Measurements from ENCODE around the gene SURF1. TPM values are rescaled to one million over a fixed set of nuclear protein-coding genes. Genes with fewer than 3 reads are reported as not detected.
A peak's percentile ranks its signal among the peaks of the same experiment; 100 is the strongest.

The SURF1 gene
- polyA plus RNA-seq, 4 donors = 34.5 to 46.9 (median 43.5) TPM

DNA sequence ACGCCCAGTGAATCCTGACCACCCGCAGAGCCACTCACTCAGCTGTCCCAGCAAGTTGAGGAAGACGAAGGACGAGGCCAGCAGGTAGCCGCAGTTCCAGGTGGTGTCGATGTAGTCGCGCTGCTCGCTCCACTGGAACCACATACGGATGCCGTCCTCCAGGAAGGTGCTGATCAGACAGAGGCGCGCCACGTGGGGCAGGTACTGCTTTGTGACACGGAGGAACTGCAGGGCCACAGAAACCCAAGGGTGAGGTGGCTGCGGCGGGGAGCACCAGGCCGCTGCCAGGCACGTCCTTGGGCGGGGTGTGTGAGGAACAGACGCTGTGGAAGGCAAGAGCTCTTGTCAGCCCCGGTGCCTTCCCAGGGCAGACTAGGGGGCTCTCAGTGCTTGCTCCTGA lies 10.9 kb upstream of the SURF1 start:
- DNase-seq (ENCODE audit: low read depth in 4 of 4, low spot score in 2 of 4) = no peak

GRCh38 chr9:133366435-133366834 lies 10.1 kb upstream of the SURF1 start:
- no peak for DNase-seq (ENCODE audit: low read depth in 4 of 4, low spot score in 2 of 4)

- DNase-seq (ENCODE audit: low read depth in 4 of 4, low spot score in 2 of 4) = no peak
These were observed 6.2 kb upstream of the SURF1 start for GRCh38 chr9:133362359-133363044.

DNA sequence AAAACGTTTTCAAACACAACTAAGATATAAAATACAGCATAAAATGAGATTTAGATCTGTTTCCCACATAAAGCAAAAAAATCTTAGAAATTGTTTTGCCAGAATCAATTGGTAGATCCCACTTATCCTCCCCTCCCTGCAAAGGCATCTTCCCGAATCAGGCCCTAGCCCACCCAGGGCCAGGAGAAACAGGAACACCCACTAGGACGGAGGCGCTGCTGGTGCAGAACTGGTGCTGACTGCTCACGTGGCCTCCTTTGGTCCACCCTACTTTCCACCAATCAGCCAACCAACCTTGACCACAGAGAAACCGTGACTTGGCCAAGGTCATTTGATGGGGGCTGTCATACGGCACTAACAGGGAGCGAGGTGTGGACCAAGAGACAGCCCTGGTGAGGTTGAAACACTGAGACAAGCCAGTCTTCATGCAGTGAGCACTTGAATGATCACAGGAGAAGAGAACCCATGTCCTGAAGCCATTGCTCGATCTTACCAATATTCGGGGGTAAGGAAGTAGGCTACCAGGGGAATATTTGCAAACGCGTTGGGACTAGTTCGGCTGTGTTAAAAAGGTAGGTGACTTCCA lies 5.3 kb upstream of the SURF1 start:
- DNase-seq (ENCODE audit: low read depth in 4 of 4, low spot score in 2 of 4) = no peak

DNA sequence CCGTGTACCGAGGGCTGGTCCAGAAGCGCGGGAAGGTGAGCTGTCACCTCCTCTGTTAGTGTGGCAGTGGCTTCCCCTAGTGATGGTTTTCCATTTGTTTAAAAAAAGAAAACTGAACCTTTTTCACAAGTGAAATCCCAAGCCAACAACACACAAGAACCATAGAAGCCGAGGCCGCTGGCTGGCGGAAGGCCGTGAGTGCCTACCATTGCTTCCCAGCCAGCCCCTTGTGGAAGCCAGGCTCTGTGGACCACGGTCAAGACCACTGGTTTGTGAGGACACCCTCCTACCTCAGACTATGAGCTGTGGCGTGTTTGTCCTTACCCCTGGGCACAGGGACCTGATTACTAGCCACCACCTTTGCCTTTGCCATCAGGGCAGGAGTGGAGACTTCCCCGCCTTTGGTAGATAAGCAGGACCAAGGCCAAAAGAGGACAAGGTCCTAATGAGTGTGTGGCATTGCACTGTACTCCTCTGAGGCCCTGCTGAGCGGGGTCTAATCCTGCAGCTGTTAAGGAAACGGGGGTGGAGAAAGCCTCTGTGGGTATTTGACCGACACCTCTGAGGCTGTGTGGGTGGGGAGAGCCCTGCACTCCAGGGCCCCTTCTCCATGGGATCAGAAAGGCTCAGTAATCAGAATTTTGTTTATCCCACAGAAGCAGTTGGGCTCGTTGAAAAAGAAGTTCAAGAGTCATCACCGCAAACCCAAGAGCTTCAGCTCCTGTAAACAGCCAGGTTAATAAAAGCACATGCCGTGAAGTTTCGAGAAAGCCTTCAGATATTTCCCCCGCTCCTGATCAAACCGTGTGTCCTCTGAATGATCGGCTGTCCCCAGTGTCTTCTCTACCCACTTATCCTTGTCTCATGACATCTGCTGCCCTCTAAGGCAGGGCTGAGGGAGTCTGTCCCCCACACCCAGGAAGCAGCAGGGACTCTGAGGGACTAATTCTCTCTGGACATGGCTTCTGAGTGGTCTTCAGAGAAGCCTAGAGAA lies 4.4 kb upstream of the SURF1 start:
- no peak for DNase-seq (ENCODE audit: low read depth in 4 of 4, low spot score in 2 of 4)

GRCh38 chr9:133359399-133360175 lies 3.3 kb upstream of the SURF1 start:
- DNase-seq (ENCODE audit: low read depth in 4 of 4, low spot score in 2 of 4) = no peak

DNA sequence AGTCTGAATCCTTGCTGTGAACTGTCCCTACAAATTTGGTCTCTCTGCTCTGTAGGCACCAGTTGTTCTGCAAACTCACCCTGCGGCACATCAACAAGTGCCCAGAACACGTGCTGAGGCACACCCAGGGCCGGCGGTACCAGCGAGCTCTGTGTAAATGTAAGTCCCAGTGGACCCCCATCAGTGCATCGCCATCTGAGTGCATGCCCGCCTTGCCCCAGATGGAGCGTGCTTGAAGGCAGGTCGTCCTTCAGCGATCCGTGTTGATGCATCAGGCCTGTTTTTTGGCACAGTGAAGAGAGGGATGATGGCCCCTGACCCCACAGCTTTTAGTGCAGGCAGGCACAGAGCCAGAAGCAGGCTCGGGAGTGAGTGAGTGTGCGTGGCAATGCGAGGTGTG lies 1.4 kb upstream of the SURF1 start:
- no peak for DNase-seq (ENCODE audit: low read depth in 4 of 4, low spot score in 2 of 4)

DNA sequence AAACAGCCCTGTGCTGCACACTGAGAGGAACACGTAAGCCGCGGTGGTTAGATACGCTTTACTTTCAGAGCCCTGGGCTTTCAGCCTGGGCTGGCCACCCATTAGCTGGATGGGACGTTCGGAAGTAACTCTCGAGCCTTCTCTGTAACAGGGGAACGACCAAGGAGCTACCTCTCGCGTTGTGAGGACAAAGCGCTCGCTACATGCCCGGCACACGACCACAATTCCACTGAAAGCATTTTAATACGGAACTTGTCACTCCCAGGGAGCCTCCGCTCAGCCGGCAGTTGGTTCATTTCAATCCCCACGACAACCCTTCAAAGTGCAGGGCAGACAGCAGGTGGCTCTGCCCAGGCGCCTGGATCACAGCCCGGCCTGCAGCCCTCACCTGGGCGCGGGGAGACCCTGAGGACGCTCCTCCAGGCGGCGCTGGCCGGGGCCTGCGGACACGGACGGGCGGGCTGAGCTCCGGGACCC lies 368 bp downstream of the SURF1 start:
- DNase-seq (ENCODE audit: low read depth in 4 of 4, low spot score in 2 of 4) = no peak

- DNase-seq (ENCODE audit: low read depth in 4 of 4, low spot score in 2 of 4) = no peak
These were observed 1.5 kb downstream of the SURF1 start for GRCh38 chr9:133354766-133355165.

DNA sequence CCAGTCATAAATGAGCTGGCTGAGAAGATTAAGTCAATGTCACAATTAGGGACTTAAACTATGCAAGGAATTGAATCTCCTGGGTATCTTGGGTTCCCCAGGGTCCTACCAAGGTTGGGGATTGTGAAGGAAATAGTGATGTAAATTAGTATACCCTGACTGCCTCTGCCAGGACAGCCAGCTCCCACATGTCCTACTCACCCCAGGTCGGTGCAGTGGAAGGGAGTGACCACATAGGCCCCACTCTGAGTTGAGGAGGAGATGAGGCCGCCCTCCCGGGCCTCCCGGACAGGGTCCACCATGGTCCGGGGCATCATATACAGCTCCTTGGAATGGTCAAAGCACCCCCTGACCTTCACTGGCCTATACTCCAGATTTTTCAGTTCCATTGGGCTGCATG lies 2.7 kb downstream of the SURF1 start:
- no peak for DNase-seq (ENCODE audit: low read depth in 4 of 4, low spot score in 2 of 4)

- no peak for DNase-seq (ENCODE audit: low read depth in 4 of 4, low spot score in 2 of 4)
These were observed 3.5 kb downstream of the SURF1 start for GRCh38 chr9:133352635-133353340.

DNA sequence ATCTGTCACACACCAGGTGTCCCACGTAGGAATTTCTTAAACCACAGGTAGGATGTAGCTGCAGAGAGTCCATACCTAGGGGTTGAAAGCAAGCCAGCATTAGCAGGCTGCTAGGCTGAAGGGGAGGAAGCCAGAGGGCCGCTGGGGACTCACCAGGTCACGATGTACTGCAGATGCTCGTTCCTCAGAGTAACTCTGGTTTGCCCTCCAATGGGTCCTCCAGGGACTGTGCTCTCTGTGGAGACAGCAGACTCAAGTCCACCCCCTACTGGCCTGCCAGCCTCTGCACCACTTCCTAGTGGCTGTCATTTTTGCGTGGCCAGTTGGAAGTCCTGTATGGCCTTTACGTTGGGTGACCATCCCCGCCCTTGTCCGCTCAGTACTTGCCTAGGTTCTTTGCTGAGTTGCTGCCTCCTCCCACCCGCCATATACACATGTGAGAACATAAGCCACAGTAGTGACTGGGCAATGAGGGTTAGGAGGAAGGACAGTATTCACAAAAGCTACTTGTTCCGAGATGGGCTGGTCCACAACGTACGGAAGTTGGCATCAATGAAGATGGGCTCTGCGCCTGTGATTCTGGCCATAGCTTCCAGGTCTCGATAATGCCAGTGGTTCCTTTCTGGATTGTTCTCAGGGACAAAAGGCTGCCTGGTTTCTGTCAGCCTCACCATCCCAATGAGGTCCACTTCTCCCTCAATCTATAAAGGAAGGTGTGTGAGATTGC lies 4.2 kb downstream of the SURF1 start:
- DNase-seq (ENCODE audit: low read depth in 4 of 4, low spot score in 2 of 4) = no peak

DNA sequence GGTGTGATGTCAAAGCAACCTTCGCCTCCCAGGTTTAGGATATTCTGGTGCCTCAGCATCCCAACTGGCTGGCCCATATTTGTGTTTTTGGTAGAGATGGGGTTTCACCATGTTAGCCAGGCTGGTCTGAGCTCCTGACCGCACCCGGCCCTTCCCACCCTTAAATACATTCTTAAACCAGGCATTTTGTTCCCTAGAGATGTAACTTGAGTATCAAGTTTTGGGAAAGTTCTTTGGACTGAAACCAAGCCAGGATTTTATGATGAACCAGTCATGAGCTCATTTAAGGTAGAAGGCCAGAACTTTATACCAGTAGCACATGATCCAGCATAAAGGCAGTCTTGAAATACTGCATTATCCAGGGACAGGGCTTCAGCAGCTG lies 4.8 kb downstream of the SURF1 start:
- DNase-seq (ENCODE audit: low read depth in 4 of 4, low spot score in 2 of 4) = no peak

DNA sequence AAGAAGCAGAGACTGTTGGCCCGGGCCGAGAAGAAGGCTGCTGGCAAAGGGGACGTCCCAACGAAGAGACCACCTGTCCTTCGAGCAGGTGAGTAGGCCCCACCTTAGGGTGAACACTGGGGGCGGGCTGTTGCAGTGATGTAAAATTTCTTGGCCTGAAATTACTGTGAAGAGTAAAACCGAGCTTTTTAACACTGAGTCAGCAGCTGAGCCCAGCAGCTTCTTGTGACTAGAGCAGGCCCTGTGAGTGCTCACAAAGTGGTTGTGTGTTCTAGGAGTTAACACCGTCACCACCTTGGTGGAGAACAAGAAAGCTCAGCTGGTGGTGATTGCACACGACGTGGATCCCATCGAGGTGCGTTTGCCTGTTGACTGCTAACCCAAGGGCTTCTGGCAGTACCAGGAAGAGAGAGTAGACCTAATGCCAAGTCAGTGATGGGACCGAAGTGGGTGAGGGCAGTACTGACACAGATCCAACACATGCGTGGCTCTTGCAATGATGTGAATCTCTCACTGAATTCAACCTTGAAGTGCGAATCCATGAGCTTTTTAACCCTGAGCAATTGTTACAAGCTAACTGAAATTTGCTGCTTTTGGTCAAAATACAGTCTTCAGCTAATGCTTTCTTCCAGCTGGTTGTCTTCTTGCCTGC lies 6.2 kb downstream of the SURF1 start:
- DNase-seq (ENCODE audit: low read depth in 4 of 4, low spot score in 2 of 4) = no peak

- DNase-seq (ENCODE audit: low read depth in 4 of 4, low spot score in 2 of 4) = no peak
These were observed 7.3 kb downstream of the SURF1 start for GRCh38 chr9:133348718-133349573.

DNA sequence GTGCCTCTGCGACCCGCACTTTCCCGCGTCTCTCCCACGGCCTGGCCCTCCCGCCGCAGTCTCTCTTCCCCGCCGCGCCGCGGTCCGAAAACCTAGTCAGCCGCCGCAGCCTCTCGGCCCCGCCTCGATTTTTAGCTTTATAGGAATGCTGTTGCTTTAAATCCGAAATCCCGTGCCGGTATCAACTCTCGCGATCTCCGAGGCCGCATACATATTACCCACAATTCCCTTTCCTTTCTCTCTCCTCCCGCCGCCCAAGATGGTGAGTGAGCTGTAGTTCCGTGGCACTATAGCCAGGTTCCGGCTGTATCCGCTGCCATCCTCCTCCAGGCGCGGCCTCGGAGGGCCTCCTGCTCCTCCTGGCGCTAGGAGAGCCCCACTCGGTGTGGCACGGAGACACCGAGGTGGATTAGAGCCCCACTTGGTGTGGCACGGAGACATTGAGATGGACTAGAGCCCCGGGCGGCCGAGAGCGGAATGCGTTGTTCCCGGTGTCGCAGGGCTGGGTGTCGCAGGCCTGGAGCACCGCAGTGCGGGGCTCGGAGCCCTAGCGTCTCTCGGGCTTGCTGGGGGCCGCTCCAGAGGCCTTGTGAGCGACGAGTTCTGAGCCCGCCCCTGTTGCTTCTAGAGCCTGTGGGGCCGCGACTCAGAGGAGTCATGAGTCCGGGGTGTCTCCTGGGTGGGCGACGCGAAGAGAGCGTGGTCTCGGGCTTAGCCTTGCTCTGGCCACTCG lies 8.1 kb downstream of the SURF1 start, which contains the start of the genes MED22 and RPL7A:
MED22 (minus strand) TSS at position 147 of the 733 bp plus-strand sequence. CDS start 1,469 bp downstream, outside the sequence.
RPL7A (plus strand) TSS at position 234 of the 733 bp plus-strand sequence; CDS start at position 260, 26 bp downstream.
- DNase-seq (ENCODE audit: low read depth in 4 of 4, low spot score in 2 of 4) = peak; percentile 91 to 95 (median 94)

DNA sequence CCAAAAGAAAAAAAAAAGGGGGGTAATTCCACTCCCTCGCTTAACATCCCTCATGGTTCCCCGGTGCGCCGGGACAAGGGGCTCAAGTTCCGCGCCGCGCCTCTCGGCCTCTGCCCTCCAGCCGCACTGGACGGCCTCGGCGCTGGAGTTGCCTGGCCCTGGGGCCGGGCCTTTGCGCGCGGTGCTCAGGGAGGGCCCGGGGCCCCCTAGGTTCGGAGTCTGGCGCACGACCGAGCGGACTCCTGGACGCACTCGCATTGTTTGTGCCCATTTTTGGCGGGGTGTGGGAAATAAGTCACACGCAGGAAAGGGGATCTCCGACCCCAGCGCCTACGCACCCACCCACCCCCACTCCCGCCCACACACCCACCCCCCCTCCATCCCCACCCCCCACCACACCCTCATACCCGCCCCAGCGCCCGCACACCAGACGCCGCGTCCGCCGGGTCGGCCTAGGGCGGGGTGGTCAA lies 8.7 kb downstream of the SURF1 start:
- no peak for DNase-seq (ENCODE audit: low read depth in 4 of 4, low spot score in 2 of 4)
